Esophagus squamous epithelium (tissue), 4 donors: Measurements from ENCODE around the gene GREB1L.

ENCODE experiments used
- CTCF ChIP-seq, 6 experiments: fragments of 450-650 bp in 4 of 6; fragments of 200-600 bp in 2 of 6; sonication (generic) in 2 of 6; IDR thresholded peaks; one replicate each; pipeline ENCODE4 v1.5.1; 2016 to 2019; ENCODE audit warnings: antibody characterized with exemption in 6 of 6, mild to moderate bottlenecking in 4 of 6, moderate library complexity in 4 of 6
- POLR2A ChIP-seq, 4 donors: fragments of 450-650 bp; IDR thresholded peaks; one replicate each; pipeline ENCODE4 v1.6.1; 2017; ENCODE audit warnings: antibody characterized with exemption in 4 of 4, mild to moderate bottlenecking in 4 of 4, moderate library complexity in 3 of 4

- no peak for TF ChIP-seq CTCF (IDR thresholded peaks at IDR 0.05)
- no peak for TF ChIP-seq POLR2A (IDR thresholded peaks at IDR 0.05)
These were observed 47.8 kb downstream of the GREB1L start for GRCh38 chr18:21289827-21290226.
